ENCODE results near the gene AIFM2.
A peak's percentile ranks its signal among the peaks of the same experiment; 100 is the strongest.
"Not testable (repeated sequence)": the region's sequence is repeated elsewhere in the genome, so short reads cannot be mapped to it uniquely, and the experiment has no call there.

AIFM2 gene

DNA sequence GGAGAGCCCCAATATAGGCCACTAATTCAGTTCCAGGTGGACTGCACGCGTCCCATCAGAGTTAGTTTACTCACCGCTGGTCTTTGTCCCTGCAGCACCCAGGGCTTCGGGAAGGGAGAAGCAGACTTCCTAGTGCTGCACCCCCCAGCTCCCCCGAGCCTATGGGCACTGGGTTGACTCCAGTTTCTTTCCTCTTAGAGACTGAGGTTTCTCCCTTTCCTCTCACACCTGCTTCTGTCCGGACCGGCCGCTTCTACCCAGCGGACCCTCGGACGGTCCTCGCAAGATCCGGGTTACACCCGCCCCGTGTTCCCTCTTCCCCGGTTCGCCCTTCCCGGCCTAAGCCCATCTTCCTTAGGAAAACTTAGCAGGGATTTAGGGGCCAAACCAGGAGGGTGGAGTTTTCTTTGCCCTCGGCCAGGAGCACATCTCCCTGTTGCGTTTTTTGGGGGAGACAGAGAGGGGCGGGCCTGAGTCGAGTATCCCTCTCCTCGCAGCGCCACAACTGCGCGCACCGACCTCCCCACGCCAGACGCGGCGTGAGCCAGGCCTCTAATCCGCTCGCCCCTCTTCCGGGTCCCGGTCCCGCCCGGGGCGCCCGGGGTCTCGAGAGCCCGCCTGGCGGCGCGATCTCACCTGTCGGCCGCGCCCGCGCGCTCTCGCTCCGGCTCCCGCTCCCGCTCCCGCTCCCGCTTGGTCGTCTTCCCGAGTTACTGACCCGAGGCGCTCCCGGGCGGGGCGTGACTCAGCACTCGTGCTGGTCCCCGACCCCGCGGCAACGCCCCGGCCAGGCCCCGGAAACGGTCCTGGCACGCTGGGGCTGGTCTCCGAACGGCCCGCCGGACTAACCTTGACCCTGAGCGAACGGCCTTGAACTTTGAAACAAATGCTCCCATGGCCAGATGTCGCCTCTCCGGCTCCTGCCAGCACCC lies at the start of gene AIFM2:
AIFM2 (minus strand) TSS at position 728 of the 932 bp plus-strand sequence. CDS start 8,741 bp downstream, outside the sequence.
- DNase-seq (ENCODE audit: low read depth in 2 of 2), result peak; percentile 27 to 32

DNA sequence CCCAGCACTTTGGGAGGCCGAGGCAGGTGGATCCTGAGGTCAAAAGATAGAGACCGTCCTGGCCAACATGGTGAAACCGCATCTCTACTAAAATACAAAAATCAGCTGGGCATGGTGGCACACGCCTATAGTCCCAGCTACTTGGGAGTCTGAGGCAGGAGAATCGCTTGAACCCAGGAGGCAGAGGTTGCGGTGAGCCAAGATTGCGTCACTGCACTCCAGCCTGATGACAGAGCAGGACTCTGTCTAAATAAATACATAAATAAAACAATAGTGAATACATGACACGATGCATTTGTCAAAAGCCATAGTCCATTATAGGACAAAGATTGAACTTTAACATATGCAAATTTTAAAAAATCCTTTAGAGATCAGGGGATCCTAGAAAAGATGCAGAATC lies 46.6 kb upstream of the AIFM2 start:
- DNase-seq (ENCODE audit: low read depth in 2 of 2), result not testable (repeated sequence)

DNA sequence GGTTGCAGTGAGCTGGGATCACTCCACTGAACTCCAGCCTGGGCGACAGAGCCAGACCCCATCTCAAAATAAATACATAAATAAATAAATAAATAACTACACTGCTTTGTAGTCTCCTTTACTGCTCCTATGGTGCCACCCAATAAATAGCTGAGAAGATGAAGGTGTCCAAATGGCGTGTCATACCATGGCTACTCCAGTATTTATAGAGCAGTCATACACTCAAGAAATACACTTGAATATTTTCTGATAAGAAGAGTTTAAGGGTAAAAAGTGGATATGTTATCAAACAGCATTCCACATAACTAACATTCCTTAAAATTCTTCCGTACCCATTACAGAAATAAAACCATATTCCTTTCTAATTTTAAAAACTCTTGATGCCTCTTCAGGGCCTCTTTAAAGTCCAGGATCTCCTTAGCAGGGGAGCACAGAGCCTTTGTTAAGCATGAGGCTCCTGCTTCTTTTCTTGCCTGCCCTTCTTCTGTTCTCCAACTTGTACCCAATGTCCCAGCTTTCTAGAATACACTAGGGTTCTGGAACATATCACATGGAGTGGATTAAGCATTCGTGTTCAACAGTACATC lies 45.6 kb upstream of the AIFM2 start:
- DNase-seq (ENCODE audit: low read depth in 2 of 2), result no peak

DNA sequence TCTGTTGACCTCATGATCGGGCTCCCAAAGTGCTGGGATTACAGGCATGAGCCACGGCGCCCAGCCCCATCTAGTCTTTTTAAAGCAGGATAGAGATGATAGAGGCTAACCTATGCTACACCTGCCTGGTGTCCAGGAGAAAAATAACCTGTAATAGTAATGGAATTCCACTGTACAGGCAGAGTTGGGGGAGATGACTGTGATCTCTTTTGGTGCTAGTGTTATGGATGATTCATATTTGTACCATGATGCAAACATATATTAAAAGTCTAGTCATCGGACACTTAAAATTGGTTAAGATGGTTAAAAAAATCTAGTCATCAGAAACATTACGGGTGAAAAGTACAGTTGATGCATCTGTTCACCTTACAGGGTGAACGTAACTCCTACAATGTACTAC lies 43.8 kb upstream of the AIFM2 start:
- no peak for DNase-seq (ENCODE audit: low read depth in 2 of 2)

GRCh38 chr10:70175516-70175915 lies 42.9 kb upstream of the AIFM2 start:
- DNase-seq (ENCODE audit: low read depth in 2 of 2), result no peak

DNA sequence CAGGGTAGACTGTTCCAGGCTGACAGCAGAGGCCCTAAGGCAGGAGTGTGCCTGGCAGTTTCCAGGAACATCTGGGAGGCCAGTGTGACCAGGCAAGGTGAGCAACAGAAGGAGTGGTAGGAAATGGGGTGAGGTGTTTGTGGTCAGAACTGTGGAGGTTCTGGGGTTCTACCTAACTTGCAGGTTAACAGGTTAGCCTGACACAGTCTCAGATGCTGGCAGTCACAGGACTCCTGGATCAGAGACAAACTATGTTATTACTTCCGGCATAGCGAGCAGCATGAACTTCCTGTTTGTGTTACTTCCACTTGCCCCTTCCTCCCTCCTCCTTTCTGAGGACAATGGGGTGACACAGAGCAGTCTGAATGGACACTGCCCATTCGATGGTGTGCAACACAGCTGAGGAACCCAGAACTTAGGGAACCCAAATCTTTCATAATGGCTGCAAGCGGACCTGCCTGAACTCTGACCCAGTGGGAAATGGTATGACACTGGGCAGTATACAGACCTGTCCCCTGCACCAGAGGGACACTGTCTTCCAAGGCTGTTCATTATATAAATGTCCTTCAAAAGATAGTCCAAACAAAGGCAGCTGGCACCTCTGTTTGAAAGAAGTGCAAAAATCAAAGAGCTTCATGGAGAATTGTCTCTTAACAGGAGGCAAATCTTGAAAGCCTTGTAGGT lies 41.6 kb upstream of the AIFM2 start:
- DNase-seq (ENCODE audit: low read depth in 2 of 2), result no peak

DNA sequence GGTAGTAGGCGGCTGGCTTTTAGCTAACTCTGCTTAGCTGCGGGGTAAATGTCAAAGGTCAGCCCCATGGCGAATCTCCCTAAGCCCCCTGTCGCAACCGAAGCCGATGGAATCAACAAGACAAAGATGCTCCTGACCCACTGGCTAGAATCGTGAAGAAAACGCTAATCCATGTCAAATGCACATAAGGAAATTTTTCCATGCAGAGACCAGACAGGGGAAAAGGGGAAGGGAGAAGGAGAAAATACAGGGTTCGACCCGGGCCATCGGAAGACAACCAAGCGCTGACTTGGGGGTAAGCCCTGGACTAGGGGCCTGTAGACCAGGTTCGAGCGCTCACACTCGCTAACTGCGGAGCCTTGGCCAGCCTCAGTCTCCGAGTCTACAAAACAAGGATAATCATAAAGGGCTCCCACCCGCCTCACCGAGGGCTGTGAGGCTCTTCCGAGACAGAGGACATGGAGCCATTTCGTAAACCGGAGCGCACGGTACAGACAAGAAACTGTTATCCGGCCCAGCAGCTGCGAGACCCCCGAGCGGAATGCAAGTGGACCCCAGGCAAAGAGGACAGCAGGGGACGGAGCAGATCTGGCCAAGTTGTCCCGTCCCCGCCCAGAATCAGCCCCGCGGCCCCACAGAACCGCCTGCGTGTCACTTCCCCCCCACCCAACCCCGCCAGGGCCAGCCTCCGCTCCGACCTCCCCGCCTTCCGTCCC lies 37.2 kb upstream of the AIFM2 start:
- no peak for DNase-seq (ENCODE audit: low read depth in 2 of 2)

- no peak for DNase-seq (ENCODE audit: low read depth in 2 of 2)
These were observed 36.4 kb upstream of the AIFM2 start for GRCh38 chr10:70169011-70169410.

DNA sequence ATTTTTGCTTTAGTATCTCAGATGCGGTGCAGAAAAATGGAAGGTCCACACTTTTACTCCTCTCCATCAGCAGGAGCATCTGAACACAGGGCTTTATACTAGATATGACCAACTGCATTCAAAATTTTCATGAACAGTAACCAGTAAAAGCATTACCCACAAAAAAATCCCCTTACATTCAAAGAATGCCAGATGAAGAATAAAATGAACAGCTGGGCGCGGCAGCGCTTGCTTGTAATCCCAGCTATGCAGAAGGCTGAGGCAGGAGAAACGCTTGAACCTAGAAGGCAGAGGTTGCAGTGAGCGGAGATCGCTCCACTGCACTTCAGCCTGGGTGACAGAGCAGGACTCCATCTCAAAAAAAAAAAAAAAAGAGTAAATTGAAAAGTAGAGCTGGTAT lies 34.6 kb upstream of the AIFM2 start:
- DNase-seq (ENCODE audit: low read depth in 2 of 2), result no peak

DNA sequence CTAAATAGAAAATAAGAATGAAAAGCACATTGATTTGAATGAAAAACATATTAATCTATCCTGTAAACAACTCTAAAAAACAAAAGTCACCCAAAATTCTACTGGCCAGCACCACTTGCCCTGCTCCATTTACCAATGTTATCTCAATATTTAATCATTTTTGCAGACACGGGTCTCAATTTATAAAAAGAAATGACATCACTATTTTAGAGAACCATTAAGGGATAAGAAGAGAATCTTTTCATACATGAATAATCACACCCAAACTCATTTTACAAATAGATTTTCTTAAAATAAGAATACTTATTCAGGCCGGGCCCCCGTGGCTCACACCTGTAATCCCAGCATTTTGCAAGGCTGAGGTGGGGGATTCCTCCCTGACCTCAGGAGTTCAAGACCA lies 33.8 kb upstream of the AIFM2 start:
- no peak for DNase-seq (ENCODE audit: low read depth in 2 of 2)

DNA sequence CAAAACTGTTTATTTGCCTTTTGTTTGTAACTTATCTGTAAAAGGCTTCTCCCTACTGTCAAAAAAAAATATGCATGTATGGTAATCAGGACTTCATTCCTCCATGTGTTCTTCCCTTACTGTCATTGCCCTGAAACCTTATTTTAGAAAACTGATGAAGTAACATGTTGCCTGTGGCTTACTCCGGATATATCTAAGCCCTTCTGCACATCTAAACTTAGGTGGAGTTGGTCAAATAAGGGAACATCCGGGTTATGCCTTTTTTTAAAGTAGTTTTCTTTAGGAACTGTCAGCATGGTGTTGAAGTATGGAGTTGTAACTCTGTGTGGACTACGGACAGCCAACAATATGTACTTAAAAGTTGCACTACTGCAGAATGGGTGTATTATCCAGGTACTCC lies 31.5 kb upstream of the AIFM2 start:
- no peak for DNase-seq (ENCODE audit: low read depth in 2 of 2)

DNA sequence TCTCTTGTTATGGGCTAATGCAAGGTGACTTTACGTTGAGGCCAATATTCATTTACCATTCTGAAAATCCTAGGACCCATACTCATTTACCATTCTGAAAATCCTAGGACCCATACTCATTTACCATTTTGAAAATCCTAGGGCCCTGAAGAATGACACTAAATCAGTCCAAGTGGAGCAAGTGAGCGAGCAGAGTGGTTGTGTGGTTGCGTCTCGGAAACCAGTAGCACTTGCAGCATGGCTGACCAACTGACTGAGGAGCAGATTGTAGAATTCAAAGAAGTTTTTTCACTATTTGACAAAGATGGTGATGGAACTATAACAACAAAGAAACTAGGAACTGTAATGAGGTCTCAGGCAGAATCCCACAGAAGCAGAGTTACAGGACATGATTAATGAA lies 30.8 kb upstream of the AIFM2 start:
- DNase-seq (ENCODE audit: low read depth in 2 of 2), result no peak

- DNase-seq (ENCODE audit: low read depth in 2 of 2), result peak; percentile 41 to 59
These were observed 30.2 kb upstream of the AIFM2 start for GRCh38 chr10:70162892-70163201.

- DNase-seq (ENCODE audit: low read depth in 2 of 2), result no peak
These were observed 29.7 kb upstream of the AIFM2 start for GRCh38 chr10:70162151-70162891.

GRCh38 chr10:70160798-70161197 lies 28.2 kb upstream of the AIFM2 start:
- DNase-seq (ENCODE audit: low read depth in 2 of 2), result no peak

DNA sequence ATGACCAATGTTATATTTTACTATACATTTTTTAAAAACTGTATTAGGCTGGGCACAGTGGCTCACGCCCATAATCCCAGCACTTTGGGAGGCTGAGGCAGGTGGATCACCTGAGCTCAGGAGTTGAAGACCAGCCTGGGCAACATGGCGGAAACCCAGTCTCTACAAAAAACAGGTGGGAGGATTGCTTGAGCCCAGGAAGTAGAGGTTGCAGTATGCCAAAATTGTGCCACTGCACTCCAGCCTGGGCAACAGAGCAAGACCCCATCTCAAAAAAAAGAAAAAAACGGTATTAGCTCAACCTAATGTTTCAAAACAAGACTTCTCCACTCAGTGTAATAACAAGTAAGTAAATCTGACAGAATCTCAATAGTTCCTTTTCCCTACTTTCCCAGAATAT lies 26.7 kb upstream of the AIFM2 start:
- DNase-seq (ENCODE audit: low read depth in 2 of 2), result not testable (repeated sequence)

GRCh38 chr10:70158113-70158512 lies 25.5 kb upstream of the AIFM2 start:
- DNase-seq (ENCODE audit: low read depth in 2 of 2), result no peak

- DNase-seq (ENCODE audit: low read depth in 2 of 2), result no peak
These were observed 22.7 kb upstream of the AIFM2 start for GRCh38 chr10:70155255-70155838.

GRCh38 chr10:70148516-70148915 lies 15.9 kb upstream of the AIFM2 start:
- DNase-seq (ENCODE audit: low read depth in 2 of 2), result no peak

GRCh38 chr10:70147259-70147625 lies 14.6 kb upstream of the AIFM2 start:
- no peak for DNase-seq (ENCODE audit: low read depth in 2 of 2)
